ENCODE data around the gene ZIK1. TPM values are rescaled to one million over a fixed set of nuclear protein-coding genes. Genes with fewer than 3 reads are reported as not detected.

ZIK1 gene
- total RNA-seq, 2 donors from 2014 or later, result 0.78 to 3.3 TPM

DNA sequence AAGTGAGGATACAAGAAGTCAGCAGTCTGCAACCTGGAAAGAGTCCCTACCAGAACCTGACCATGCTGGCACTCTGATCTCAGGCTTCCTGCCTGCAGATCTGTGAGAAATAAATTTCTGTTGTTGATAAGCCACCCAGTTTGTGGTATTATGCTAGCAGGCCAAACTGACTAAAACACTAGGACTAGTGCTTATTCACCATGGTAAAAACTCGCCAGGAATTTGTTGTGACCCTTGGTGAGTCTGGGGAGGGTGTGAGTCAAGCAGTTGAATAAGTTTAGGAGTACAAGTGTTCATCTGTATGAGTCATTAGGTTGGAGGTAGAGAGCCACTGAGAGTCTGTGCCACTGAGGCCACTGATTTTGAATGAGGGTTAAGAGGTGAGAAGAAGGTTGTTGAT, 3.6 kb downstream of the ZIK1 start:
- Histone ChIP-seq H3K36me3 (replicated peaks in 1 of 2; ENCODE audit: insufficient read depth in 1 of 2, low read depth in 2 of 2) (peaks cover 0 to 4% of the 10 kb centered on the region in 2 donors), H3K9me3 (peaks cover 0 to 43% (median 0%) of the 10 kb centered on the region in 3 donors)
- 73 to 83% methylated on average over 1 of the region's 1 CpG for WGBS, 2 donors

GRCh38 chr19:57599377-57599760, 15.4 kb downstream of the ZIK1 start:
- no peaks in the 10 kb centered on the region for H3K27me3 ChIP-seq
- ATAC-seq (no peak), DNase-seq (no peak)
- H3K27ac ChIP-seq, result no peak overlapping the region
- peaks cover 0 to 13% (median 0%) of the 10 kb centered on the region in 3 donors for H3K9me3 ChIP-seq
- H3K36me3 ChIP-seq (replicated peaks in 1 of 2; ENCODE audit: insufficient read depth in 1 of 2, low read depth in 2 of 2), result no peaks in the 10 kb centered on the region
- peak overlapping the region; percentile 58 to 60 for H3K4me3 ChIP-seq
- peaks cover 12% of the 10 kb centered on the region for H3K4me1 ChIP-seq
- 45 to 48% methylated on average over 8 of the region's 8 CpGs for WGBS, 2 donors
- TF ChIP-seq, protein P1, sequence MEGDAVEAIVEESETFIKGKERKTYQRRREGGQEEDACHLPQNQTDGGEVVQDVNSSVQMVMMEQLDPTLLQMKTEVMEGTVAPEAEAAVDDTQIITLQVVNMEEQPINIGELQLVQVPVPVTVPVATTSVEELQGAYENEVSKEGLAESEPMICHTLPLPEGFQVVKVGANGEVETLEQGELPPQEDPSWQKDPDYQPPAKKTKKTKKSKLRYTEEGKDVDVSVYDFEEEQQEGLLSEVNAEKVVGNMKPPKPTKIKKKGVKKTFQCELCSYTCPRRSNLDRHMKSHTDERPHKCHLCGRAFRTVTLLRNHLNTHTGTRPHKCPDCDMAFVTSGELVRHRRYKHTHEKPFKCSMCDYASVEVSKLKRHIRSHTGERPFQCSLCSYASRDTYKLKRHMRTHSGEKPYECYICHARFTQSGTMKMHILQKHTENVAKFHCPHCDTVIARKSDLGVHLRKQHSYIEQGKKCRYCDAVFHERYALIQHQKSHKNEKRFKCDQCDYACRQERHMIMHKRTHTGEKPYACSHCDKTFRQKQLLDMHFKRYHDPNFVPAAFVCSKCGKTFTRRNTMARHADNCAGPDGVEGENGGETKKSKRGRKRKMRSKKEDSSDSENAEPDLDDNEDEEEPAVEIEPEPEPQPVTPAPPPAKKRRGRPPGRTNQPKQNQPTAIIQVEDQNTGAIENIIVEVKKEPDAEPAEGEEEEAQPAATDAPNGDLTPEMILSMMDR (IDR thresholded peaks at IDR 0.05), result no peak
- TF ChIP-seq POLR2A (IDR thresholded peaks at IDR 0.05), result no peak
- intact Hi-C loops (cut with DNase I), result no loop called here

More for the DNA sequence above, 3.6 kb downstream of the ZIK1 start:
- DNase-seq, result no peak
- peaks cover 15% of the 10 kb centered on the region for H3K4me1 ChIP-seq
- no peaks in the 10 kb centered on the region for H3K27me3 ChIP-seq
- H3K27ac ChIP-seq, result no peak overlapping the region
- intact Hi-C loops (cut with DNase I), result no loop called here
- H3K4me3 ChIP-seq, result no peak overlapping the region
- ATAC-seq, result no peak
- TF ChIP-seq, protein P1 (IDR thresholded peaks at IDR 0.05), result no peak
- TF ChIP-seq POLR2A (IDR thresholded peaks at IDR 0.05), result no peak

- TF ChIP-seq, protein P1 (IDR thresholded peaks at IDR 0.05), result no peak
- peak in 1 of 3 donors; percentile 26 for TF ChIP-seq POLR2A (IDR thresholded peaks at IDR 0.05)
- DNase-seq (peak; percentile 92 to 95 (median 94)), ATAC-seq (peak; percentile 97)
- peaks cover 12% of the 10 kb centered on the region for H3K4me1 ChIP-seq
- intact Hi-C loops (cut with DNase I), result no loop called here
- peaks cover 0 to 12% (median 0%) of the 10 kb centered on the region in 3 donors for H3K9me3 ChIP-seq
- H3K4me3 ChIP-seq, result peak within 1 kb of the TSS; percentile 58 to 60
- no peak within 1 kb of the TSS for H3K27ac ChIP-seq
- no peaks in the 10 kb centered on the region for H3K27me3 ChIP-seq
- no peaks in the 10 kb centered on the region for H3K36me3 ChIP-seq (replicated peaks in 1 of 2; ENCODE audit: insufficient read depth in 1 of 2, low read depth in 2 of 2)
- 0 to 1% methylated on average over 5 to 53 of the region's 53 CpGs for WGBS, 2 donors
Observed at GRCh38 chr19:57599761-57600383, 15.9 kb downstream of the ZIK1 start, which contains the start of gene ZNF530. Gene ZNF530, plus strand, starts transcription at chr19:57599885. Its CDS starts 4,461 bp downstream, at chr19:57604346.

GRCh38 chr19:57606931-57607330, 23.0 kb downstream of the ZIK1 start:
- no peak for TF ChIP-seq POLR2A (IDR thresholded peaks at IDR 0.05)
- TF ChIP-seq, protein P1 (IDR thresholded peaks at IDR 0.05), result no peak
- Histone ChIP-seq H3K27me3 (no peaks in the 10 kb centered on the region), H3K4me3 (no peak overlapping the region), H3K36me3 (replicated peaks in 1 of 2; ENCODE audit: insufficient read depth in 1 of 2, low read depth in 2 of 2) (no peaks in the 10 kb centered on the region), H3K27ac (no peak overlapping the region), H3K9me3 (peaks cover 0 to 11% (median 0%) of the 10 kb centered on the region in 3 donors), H3K4me1 (no peaks in the 10 kb centered on the region)
- WGBS, 2 donors, result 94 to 96% methylated on average over 5 of the region's 5 CpGs
- DNase-seq (no peak), ATAC-seq (no peak)
- intact Hi-C loops (cut with DNase I), result no loop called here

DNA sequence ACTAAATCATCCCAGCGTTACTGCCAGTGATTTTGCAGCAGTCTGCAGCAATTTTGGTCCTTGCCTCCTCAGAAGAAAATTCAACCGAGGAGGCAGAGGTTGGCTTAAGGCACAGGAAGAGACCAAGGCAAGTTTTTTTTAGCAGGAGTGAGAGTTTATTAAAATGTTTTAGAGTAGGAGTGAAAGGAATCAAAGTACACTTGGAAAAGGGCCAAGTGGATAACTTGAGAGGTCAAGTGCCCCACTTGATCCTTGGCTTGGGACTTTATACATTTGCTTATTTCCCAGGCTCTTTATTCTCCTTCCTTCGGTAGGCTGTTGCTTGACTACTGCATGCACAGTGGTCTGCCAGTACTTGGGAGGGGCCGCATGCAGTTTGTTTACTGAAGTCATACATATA, 27.2 kb downstream of the ZIK1 start:
- TF ChIP-seq POLR2A (IDR thresholded peaks at IDR 0.05), result no peak
- TF ChIP-seq, protein P1 (IDR thresholded peaks at IDR 0.05), result no peak
- Histone ChIP-seq H3K4me1 (peaks cover 12% of the 10 kb centered on the region), H3K27me3 (no peaks in the 10 kb centered on the region), H3K36me3 (replicated peaks in 1 of 2; ENCODE audit: insufficient read depth in 1 of 2, low read depth in 2 of 2) (peaks cover 0 to 1% of the 10 kb centered on the region in 2 donors), H3K27ac (no peak overlapping the region), H3K9me3 (peaks cover 0 to 14% (median 0%) of the 10 kb centered on the region in 3 donors), H3K4me3 (no peak overlapping the region)
- intact Hi-C loops (cut with DNase I), result no loop called here
- WGBS, 2 donors, result 68 to 72% methylated on average over 4 of the region's 4 CpGs
- no peak for DNase-seq
- ATAC-seq, result no peak
